Stimulated activated CD4-positive, alpha-beta T cell treated with anti-CD3 and anti-CD28 coated beads, Interleukin-2, amount 100 ng/mL, for 4 hours (primary cell): ENCODE results near the gene HOXC10.

ENCODE experiments used
- DNase-seq: peaks from one replicate; pipeline ENCODE4 v3.0.0-alpha.2; 2020; ENCODE audit warnings: low read depth

Gene HOXC10

GRCh38 chr12:53992377-53992889 lies 7.5 kb downstream of the HOXC10 start:
- no peak for DNase-seq

- DNase-seq, result no peak
Observed at GRCh38 chr12:53993162-53994008, 8.4 kb downstream of the HOXC10 start.

- no peak for DNase-seq
Observed at GRCh38 chr12:53994009-53994263, 9.0 kb downstream of the HOXC10 start.

- no peak for DNase-seq
Observed at GRCh38 chr12:53994264-53995001, 9.5 kb downstream of the HOXC10 start.

GRCh38 chr12:53995002-53995377 lies 10.0 kb downstream of the HOXC10 start:
- no peak for DNase-seq

GRCh38 chr12:53995378-53996239 lies 10.7 kb downstream of the HOXC10 start:
- no peak for DNase-seq

GRCh38 chr12:53996240-53997203 lies 11.6 kb downstream of the HOXC10 start:
- no peak for DNase-seq

- DNase-seq, result no peak
Observed at GRCh38 chr12:53997204-53998109, 12.5 kb downstream of the HOXC10 start.

- no peak for DNase-seq
Observed at GRCh38 chr12:53998110-53998899, 13.4 kb downstream of the HOXC10 start.

- no peak for DNase-seq
Observed at GRCh38 chr12:53998900-53999236, 13.9 kb downstream of the HOXC10 start.

- no peak for DNase-seq
Observed at GRCh38 chr12:53999559-54000115, 14.7 kb downstream of the HOXC10 start.

- DNase-seq, result no peak
Observed at GRCh38 chr12:54000116-54001114, 15.5 kb downstream of the HOXC10 start, which contains the start of gene HOXC9. HOXC9 (plus strand) TSS chr12:54000161; CDS start chr12:54000189, 28 bp downstream.

- DNase-seq, result no peak
Observed at GRCh38 chr12:54001283-54002187, 16.6 kb downstream of the HOXC10 start.

GRCh38 chr12:54002278-54002914 lies 17.4 kb downstream of the HOXC10 start:
- DNase-seq, result no peak

GRCh38 chr12:54002915-54003389 lies 18.0 kb downstream of the HOXC10 start:
- DNase-seq, result no peak

- no peak for DNase-seq
Observed at GRCh38 chr12:54003625-54004024, 18.7 kb downstream of the HOXC10 start.
